ENCODE results near the gene CRELD1.

GRCh38 chr3:9930804-9931418 is 2.7 kb upstream of the CRELD1 start:
- TF ChIP-seq POLR2A (IDR thresholded peaks at IDR 0.05) (no peak), POLR2AphosphoS5 (IDR thresholded peaks at IDR 0.05) (no peak), EP300 (IDR thresholded peaks at IDR 0.05) (no peak)
